ENCODE measurements around the gene SLC6A2.

The SLC6A2 gene

GRCh38 chr16:55700961-55701360 is 45.2 kb downstream of the SLC6A2 start:
- TF ChIP-seq POU2F2 (IDR thresholded peaks at IDR 0.05; ENCODE audit: low read depth, low read length), result no peak
- no peak for TF ChIP-seq PAX5 (IDR thresholded peaks at IDR 0.05; ENCODE audit: insufficient read depth, low read length, severe bottlenecking)
- TF ChIP-seq POLR2AphosphoS5 (IDR thresholded peaks at IDR 0.05; ENCODE audit: low read depth, low read length), result no peak
- TF ChIP-seq SPI1 (IDR thresholded peaks at IDR 0.05; ENCODE audit: low read depth, low read length), result no peak
- no peak for TF ChIP-seq POLR2A (IDR thresholded peaks at IDR 0.05; ENCODE audit: low read depth, low read length)
- no peak for TF ChIP-seq TAF1 (IDR thresholded peaks at IDR 0.05; ENCODE audit: low read depth, low read length)
- DNase-seq (ENCODE audit: insufficient read length, low spot score) (no peak), FAIRE-seq (no peak)

GRCh38 chr16:55701442-55702319 is 45.9 kb downstream of the SLC6A2 start:
- DNase-seq (ENCODE audit: insufficient read length, low spot score) (peak; percentile 51), FAIRE-seq (no peak)
- TF ChIP-seq POLR2A (IDR thresholded peaks at IDR 0.05; ENCODE audit: low read depth, low read length) (no peak), SPI1 (IDR thresholded peaks at IDR 0.05; ENCODE audit: low read depth, low read length) (no peak), POLR2AphosphoS5 (IDR thresholded peaks at IDR 0.05; ENCODE audit: low read depth, low read length) (no peak), POU2F2 (IDR thresholded peaks at IDR 0.05; ENCODE audit: low read depth, low read length) (no peak), PAX5 (IDR thresholded peaks at IDR 0.05; ENCODE audit: insufficient read depth, low read length, severe bottlenecking) (no peak)

- DNase-seq (ENCODE audit: insufficient read length, low spot score) (no peak), FAIRE-seq (peak; percentile 31)
- TF ChIP-seq SPI1 (IDR thresholded peaks at IDR 0.05; ENCODE audit: low read depth, low read length), result no peak
- no peak for TF ChIP-seq TAF1 (IDR thresholded peaks at IDR 0.05; ENCODE audit: low read depth, low read length)
Observed at GRCh38 chr16:55703003-55704001, 47.5 kb downstream of the SLC6A2 start.

GRCh38 chr16:55706739-55707384 is 51.1 kb downstream of the SLC6A2 start:
- TF ChIP-seq POLR2AphosphoS5 (IDR thresholded peaks at IDR 0.05; ENCODE audit: low read depth, low read length), result no peak
- TF ChIP-seq SPI1 (IDR thresholded peaks at IDR 0.05; ENCODE audit: low read depth, low read length), result no peak
- no peak for TF ChIP-seq POLR2A (IDR thresholded peaks at IDR 0.05; ENCODE audit: low read depth, low read length)
- TF ChIP-seq TAF1 (IDR thresholded peaks at IDR 0.05; ENCODE audit: low read depth, low read length), result no peak
- no peak for TF ChIP-seq PAX5 (IDR thresholded peaks at IDR 0.05; ENCODE audit: insufficient read depth, low read length, severe bottlenecking)
- TF ChIP-seq POU2F2 (IDR thresholded peaks at IDR 0.05; ENCODE audit: low read depth, low read length), result no peak
- DNase-seq (ENCODE audit: insufficient read length, low spot score) (no peak), FAIRE-seq (no peak)

GRCh38 chr16:55709801-55710200 is 54.0 kb downstream of the SLC6A2 start:
- no peak for DNase-seq (ENCODE audit: insufficient read length, low spot score)
- FAIRE-seq, result no peak
- TF ChIP-seq TAF1 (IDR thresholded peaks at IDR 0.05; ENCODE audit: low read depth, low read length) (no peak), POLR2AphosphoS5 (IDR thresholded peaks at IDR 0.05; ENCODE audit: low read depth, low read length) (no peak), POLR2A (IDR thresholded peaks at IDR 0.05; ENCODE audit: low read depth, low read length) (no peak), SPI1 (IDR thresholded peaks at IDR 0.05; ENCODE audit: low read depth, low read length) (no peak), POU2F2 (IDR thresholded peaks at IDR 0.05; ENCODE audit: low read depth, low read length) (no peak), PAX5 (IDR thresholded peaks at IDR 0.05; ENCODE audit: insufficient read depth, low read length, severe bottlenecking) (no peak)

- FAIRE-seq (no peak), DNase-seq (ENCODE audit: insufficient read length, low spot score) (no peak)
- no peak for TF ChIP-seq POLR2AphosphoS5 (IDR thresholded peaks at IDR 0.05; ENCODE audit: low read depth, low read length)
- TF ChIP-seq POU2F2 (IDR thresholded peaks at IDR 0.05; ENCODE audit: low read depth, low read length), result no peak
- TF ChIP-seq PAX5 (IDR thresholded peaks at IDR 0.05; ENCODE audit: insufficient read depth, low read length, severe bottlenecking), result no peak
- TF ChIP-seq SPI1 (IDR thresholded peaks at IDR 0.05; ENCODE audit: low read depth, low read length), result no peak
- TF ChIP-seq POLR2A (IDR thresholded peaks at IDR 0.05; ENCODE audit: low read depth, low read length), result no peak
- no peak for TF ChIP-seq TAF1 (IDR thresholded peaks at IDR 0.05; ENCODE audit: low read depth, low read length)
Observed at GRCh38 chr16:55710466-55710865, 54.7 kb downstream of the SLC6A2 start.

- FAIRE-seq (peak; percentile 75), DNase-seq (ENCODE audit: insufficient read length, low spot score) (peak; percentile 43)
- TF ChIP-seq POU2F2 (IDR thresholded peaks at IDR 0.05; ENCODE audit: low read depth, low read length) (no peak), PAX5 (IDR thresholded peaks at IDR 0.05; ENCODE audit: insufficient read depth, low read length, severe bottlenecking) (no peak), TAF1 (IDR thresholded peaks at IDR 0.05; ENCODE audit: low read depth, low read length) (no peak), POLR2A (IDR thresholded peaks at IDR 0.05; ENCODE audit: low read depth, low read length) (no peak), SPI1 (IDR thresholded peaks at IDR 0.05; ENCODE audit: low read depth, low read length) (no peak), POLR2AphosphoS5 (IDR thresholded peaks at IDR 0.05; ENCODE audit: low read depth, low read length) (no peak)
Observed at GRCh38 chr16:55711959-55712876, 56.4 kb downstream of the SLC6A2 start.

GRCh38 chr16:55713103-55713502 is 57.3 kb downstream of the SLC6A2 start:
- DNase-seq (ENCODE audit: insufficient read length, low spot score) (no peak), FAIRE-seq (no peak)
- no peak for TF ChIP-seq SPI1 (IDR thresholded peaks at IDR 0.05; ENCODE audit: low read depth, low read length)
- TF ChIP-seq POU2F2 (IDR thresholded peaks at IDR 0.05; ENCODE audit: low read depth, low read length), result no peak
- no peak for TF ChIP-seq POLR2A (IDR thresholded peaks at IDR 0.05; ENCODE audit: low read depth, low read length)
- no peak for TF ChIP-seq POLR2AphosphoS5 (IDR thresholded peaks at IDR 0.05; ENCODE audit: low read depth, low read length)
- TF ChIP-seq PAX5 (IDR thresholded peaks at IDR 0.05; ENCODE audit: insufficient read depth, low read length, severe bottlenecking), result no peak
- TF ChIP-seq TAF1 (IDR thresholded peaks at IDR 0.05; ENCODE audit: low read depth, low read length), result no peak
